H1 (cell line): Measurements from ENCODE around the gene MAP6. TPM values are rescaled to one million over a fixed set of nuclear protein-coding genes. Genes with fewer than 3 reads are reported as not detected.

Source experiments
- CTCF ChIA-PET: fragments of 300-600 bp; sonication (Branson Sonifier 250); formaldehyde crosslinking; loops from one replicate; lab custom pipeline; 2021; ENCODE audit not compliant: partially characterized antibody; lab: Charles Lee
- POLR2A ChIA-PET: fragments of 300-600 bp; sonication (Branson Sonifier 250); formaldehyde crosslinking; loops from one replicate; lab custom pipeline; 2021; ENCODE audit warnings: inconsistent platforms; ENCODE audit not compliant: partially characterized antibody; lab: Charles Lee
- DNase-seq, 2 experiments: peaks; one replicate each; pipeline versions ENCODE4 v3.0.0 to v3.0.0-alpha.2; 2010 to 2022; ENCODE audit warnings: low spot score in 2 of 2, low read depth in 1 of 2, mixed read lengths in 1 of 2
- FAIRE-seq: peaks from 2 replicates; lab custom pipeline; 2011; peaks lifted over from hg19 to GRCh38; lab: Jason Lieb, UNC
- H2AFZ ChIP-seq: 2 replicates; pipeline ENCODE4 v1.8.1; 2012; ENCODE audit warnings: low read length, inconsistent platforms
- H2AK5ac ChIP-seq: 2 replicates; pipeline ENCODE4 v1.6.1; 2013; ENCODE audit warnings: low read depth, low read length
- H2BK120ac ChIP-seq: replicated peaks from 2 replicates; pipeline ENCODE3; 2013; ENCODE audit warnings: low read depth, low read length, inconsistent platforms
- H2BK12ac ChIP-seq: 2 replicates; pipeline ENCODE4 v1.6.1; 2013; ENCODE audit warnings: low read depth, low read length
- H2BK15ac ChIP-seq: 2 replicates; pipeline ENCODE4 v1.6.1; 2013; ENCODE audit warnings: low read length
- H2BK20ac ChIP-seq: 2 replicates; pipeline ENCODE4 v1.6.1; 2013; ENCODE audit warnings: low read length
- H2BK5ac ChIP-seq: 2 replicates; pipeline ENCODE4 v1.6.1; 2013; ENCODE audit warnings: low read depth, low read length
- H3K14ac ChIP-seq: 2 replicates; pipeline ENCODE4 v1.6.1; 2013; ENCODE audit warnings: inconsistent platforms; ENCODE audit not compliant: insufficient read length
- H3K18ac ChIP-seq: 2 replicates; pipeline ENCODE4 v1.6.1; 2013; ENCODE audit warnings: low read length; ENCODE audit errors: extremely low read depth
- H3K23ac ChIP-seq: 2 replicates; pipeline ENCODE4 v1.6.1; 2013; ENCODE audit warnings: inconsistent platforms; ENCODE audit not compliant: insufficient read length
- H3K23me2 ChIP-seq: 2 replicates; pipeline ENCODE4 v1.6.1; 2013; ENCODE audit warnings: low read depth, low read length
- H3K27ac ChIP-seq: 2 replicates; pipeline ENCODE4 v1.6.1; 2011; ENCODE audit warnings: low read depth, low read length, inconsistent platforms
- H3K27me3 ChIP-seq, 4 experiments: replicated peaks in 1 of 4; 1 replicate in 1 of 4; 2 replicates in 3 of 4; pipeline versions ENCODE4 v1.6.1 to v1.8.1; 2011 to 2013; ENCODE audit warnings: low read length in 3 of 4, mild to moderate bottlenecking in 3 of 4, inconsistent platforms in 2 of 4, mixed read lengths in 2 of 4, moderate library complexity in 1 of 4; ENCODE audit not compliant: control insufficient read depth in 3 of 4, insufficient read depth in 3 of 4; ENCODE audit errors: extremely low read depth in 1 of 4
- H3K36me3 ChIP-seq, 4 experiments: 2 replicates each; pipeline versions ENCODE4 v1.6.1 to v1.8.1; 2011 to 2013; ENCODE audit warnings: mild to moderate bottlenecking in 4 of 4, low read length in 3 of 4, moderate library complexity in 2 of 4, control low read depth in 1 of 4, inconsistent platforms in 1 of 4; ENCODE audit not compliant: insufficient read depth in 4 of 4, control insufficient read depth in 2 of 4
- H3K4ac ChIP-seq: replicated peaks from 2 replicates; pipeline ENCODE3; 2013; ENCODE audit warnings: low read length, low read depth, mixed read lengths, inconsistent platforms; ENCODE audit not compliant: insufficient read length
- H3K4me1 ChIP-seq, 4 experiments: replicated peaks in 1 of 4; 1 replicate in 1 of 4; 2 replicates in 3 of 4; pipeline versions ENCODE4 v1.6.1 to v1.8.1; 2011 to 2013; ENCODE audit warnings: low read length in 3 of 4, inconsistent platforms in 2 of 4, mixed read lengths in 1 of 4; ENCODE audit not compliant: insufficient read depth in 4 of 4, control insufficient read depth in 3 of 4
- H3K4me2 ChIP-seq, 2 experiments: 2 replicates each; pipeline versions ENCODE4 v1.6.1 to v1.8.1; 2011 to 2013; ENCODE audit warnings: low read depth in 2 of 2, low read length in 2 of 2, control low read depth in 1 of 2, inconsistent platforms in 1 of 2, mild to moderate bottlenecking in 1 of 2; ENCODE audit not compliant: insufficient read depth in 1 of 2
- H3K4me3 ChIP-seq, 4 experiments: fragments of 200-600, 300-600 bp in 1 of 4; sonication (generic), shearing (Covaris generic), sonication (Bioruptor Twin) in 1 of 4; 2 replicates each; pipeline versions ENCODE4 v1.5.1 to v1.8.1; 2011 to 2016; ENCODE audit warnings: low read length in 4 of 4, low read depth in 3 of 4, control low read depth in 2 of 4, inconsistent platforms in 2 of 4, mild to moderate bottlenecking in 2 of 4, mixed read lengths in 1 of 4, moderate library complexity in 1 of 4; ENCODE audit not compliant: insufficient read depth in 2 of 4; ENCODE audit errors: extremely low read depth in 1 of 4
- H3K56ac ChIP-seq: replicated peaks from 2 replicates; pipeline ENCODE3; 2013; ENCODE audit warnings: low read depth, mild to moderate bottlenecking, mixed read lengths, low read length, inconsistent platforms; ENCODE audit not compliant: insufficient read length
- H3K79me1 ChIP-seq: 2 replicates; pipeline ENCODE4 v1.6.1; 2013; ENCODE audit warnings: low read depth, low read length, control low read depth
- H3K79me2 ChIP-seq, 2 experiments: 2 replicates each; pipeline versions ENCODE4 v1.6.1 to v1.8.1; 2012 to 2013; ENCODE audit warnings: low read length in 2 of 2, mild to moderate bottlenecking in 2 of 2, inconsistent platforms in 1 of 2; ENCODE audit not compliant: insufficient read depth in 2 of 2, control insufficient read depth in 1 of 2
- H3K9ac ChIP-seq, 4 experiments: replicated peaks in 1 of 4; 1 replicate in 1 of 4; 2 replicates in 3 of 4; pipeline versions ENCODE4 v1.6.1 to v1.8.1; 2011 to 2013; ENCODE audit warnings: low read depth in 3 of 4, low read length in 3 of 4, control low read depth in 2 of 4, mild to moderate bottlenecking in 2 of 4, moderate library complexity in 2 of 4, inconsistent platforms in 1 of 4; ENCODE audit errors: extremely low read depth in 1 of 4
- H3K9me3 ChIP-seq, 2 experiments: 2 replicates each; pipeline versions ENCODE4 v1.6.1 to v1.8.1; 2012 to 2013; ENCODE audit warnings: mild to moderate bottlenecking in 2 of 2, moderate library complexity in 2 of 2, control low read depth in 1 of 2, inconsistent platforms in 1 of 2, low read depth in 1 of 2, low read length in 1 of 2, mixed read lengths in 1 of 2; ENCODE audit not compliant: insufficient read depth in 2 of 2
- H4K20me1 ChIP-seq, 2 experiments: replicated peaks in 1 of 2; 2 replicates each; pipeline versions ENCODE3 to v1.8.1; 2011 to 2013; ENCODE audit warnings: inconsistent platforms in 2 of 2, low read length in 2 of 2, mild to moderate bottlenecking in 1 of 2; ENCODE audit not compliant: insufficient read depth in 2 of 2, control insufficient read depth in 1 of 2
- H4K5ac ChIP-seq: 2 replicates; pipeline ENCODE4 v1.6.1; 2013; ENCODE audit warnings: low read length, low read depth, mixed read lengths, inconsistent platforms; ENCODE audit not compliant: insufficient read length
- H4K8ac ChIP-seq: 2 replicates; pipeline ENCODE4 v1.8.0; 2013; ENCODE audit warnings: mild to moderate bottlenecking, moderate library complexity, low read length, inconsistent platforms; ENCODE audit not compliant: insufficient read depth; ENCODE audit errors: extremely low read depth
- H4K91ac ChIP-seq: replicated peaks from 2 replicates; pipeline ENCODE3; 2013; ENCODE audit warnings: low read length, mixed read lengths, inconsistent platforms; ENCODE audit not compliant: insufficient read length
- POLR2AphosphoS5 ChIP-seq: IDR thresholded peaks from 2 replicates; pipeline ENCODE4 v1.6.1; 2011; ENCODE audit warnings: low read depth, low read length
- SP4 ChIP-seq: IDR thresholded peaks from 2 replicates; pipeline ENCODE4 v1.6.1; 2012; ENCODE audit warnings: low read length, inconsistent platforms
- WGBS, 2 experiments: shearing (Covaris generic) in 1 of 2; methylation state at CpG; one replicate each; pipeline versions ENCODE4 v1.1.6 to v1.1.7; 2013 to 2015; ENCODE audit warnings: low lambda C conversion rate in 2 of 2, mixed read lengths in 2 of 2, inconsistent platforms in 1 of 2, low coverage in 1 of 2, missing lambda C conversion rate in 1 of 2; ENCODE audit not compliant: insufficient replicate concordance in 2 of 2, insufficient coverage in 1 of 2, insufficient read length in 1 of 2; ENCODE audit errors: extremely low coverage in 1 of 2, missing lambda C conversion rate in 1 of 2; 5-methylcytosine and 5-hydroxymethylcytosine counted together
- polyA plus RNA-seq, 7 experiments: library from polyadenylated mRNA; depleted of rRNA in 3 of 7; stranded (reverse) in 5 of 7; unstranded in 2 of 7; fragments of >200 nt in 5 of 7; fragments of 200-250 nt in 2 of 7; gene quantifications; 1 replicate in 5 of 7; 2 replicates in 1 of 7; 4 replicates in 1 of 7; pipeline versions ENCODE4 v1.2.1 to v1.2.3, GENCODE V29; 2011 to 2013; ENCODE audit warnings: missing spikeins in 2 of 7, mixed read lengths in 2 of 7
- total RNA-seq: library from RNA; stranded (reverse); fragmentation: NEBNext Ultra II Directional; extraction: Animal tissue kit (Norgen Biotek cat#: 25700); gene quantifications from 2 replicates; pipeline ENCODE4 v1.2.1, GENCODE V29; 2021

The MAP6 gene
- total and polyA plus RNA-seq, 2 of the 8 experiments (the other 6 are each of a cell fraction or from before 2014, with no cell fraction given): 0.54 to 0.89 TPM

DNA sequence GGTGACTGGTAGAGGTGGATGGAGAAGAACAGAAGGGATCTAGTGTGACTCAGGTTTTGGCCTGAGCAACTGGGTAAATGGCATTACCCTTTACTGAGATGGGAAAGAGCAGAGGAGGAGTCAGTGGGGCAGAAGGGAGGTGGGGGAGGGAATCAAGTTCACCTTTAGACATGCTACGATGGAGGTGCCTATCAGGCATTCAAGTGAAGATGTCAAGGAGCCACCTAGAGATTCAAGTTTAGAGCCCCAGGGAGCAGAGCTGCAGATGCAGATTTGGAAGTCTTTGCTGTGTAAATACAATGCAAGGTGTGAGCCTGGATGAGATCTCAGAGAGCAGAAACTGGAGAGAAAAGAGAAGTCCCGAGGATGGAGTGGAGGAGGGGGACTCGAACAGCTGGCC lies 47.8 kb upstream of the MAP6 start:
- Histone ChIP-seq H2BK20ac (no peak overlapping the region), H3K27me3 (peaks cover 0 to 12% (median 4%) of the 10 kb centered on the region in 4 experiments; a peak in 4 of 7 replicates), H4K8ac (no peak overlapping the region), H2BK5ac (no peak overlapping the region), H3K4ac (no peak overlapping the region), H2AFZ (no peak overlapping the region), H3K27ac (no peak overlapping the region), H3K4me1 (peaks cover 0 to 3% (median 0%) of the 10 kb centered on the region in 4 experiments; a peak in 2 of 7 replicates), H3K14ac (no peak overlapping the region), H3K4me2 (peak overlapping the region; percentile 11 to 44; a peak in 1 of 4 replicates), H4K20me1 (peaks cover 0 to 2% of the 10 kb centered on the region in 2 experiments), H3K56ac (no peak overlapping the region), H3K18ac (no peak overlapping the region), H2BK12ac (no peak overlapping the region), H4K91ac (no peak overlapping the region), H3K23me2 (no peaks in the 10 kb centered on the region), H3K9me3 (no peaks in the 10 kb centered on the region), H3K4me3 (no peak overlapping the region), H2AK5ac (no peak overlapping the region), H3K36me3 (no peaks in the 10 kb centered on the region), H3K9ac (no peak overlapping the region), H3K79me1 (no peaks in the 10 kb centered on the region), H3K23ac (no peak overlapping the region), H2BK15ac (no peak overlapping the region), H3K79me2 (no peaks in the 10 kb centered on the region), H2BK120ac (no peak overlapping the region), H4K5ac (no peak overlapping the region)
- POLR2A ChIA-PET: interaction anchor here (0.6 to 1.5 kb wide), 2 partner anchors 115 to 154 kb away, joined by 3 to 6 read pairs; partner anchors contain the start of gene SERPINH1
- no peak for DNase-seq
- FAIRE-seq: no peak
- CTCF ChIA-PET: interaction anchor here (1.4 to 1.5 kb wide), 3 partner anchors 11 to 436 kb away, joined by 3 to 6 read pairs (median 3); no protein-coding TSS in a partner anchor
- TF ChIP-seq POLR2AphosphoS5 (peak; percentile 60), SP4 (no peak)
- WGBS, 2 experiments: 54% methylated on average over 3 of the region's 3 CpGs; no CpG with 5 or more reads in 1 of the 2 experiments
